Nephron progenitor cell (in vitro differentiated cells): Measurements from ENCODE around the gene CDIPT.
A peak's percentile ranks its signal among the peaks of the same experiment; 100 is the strongest.

Experiments used
- DNase-seq: peaks from one replicate; pipeline ENCODE4 v3.0.0; 2021
- H3K27ac Mint-ChIP-seq: 2 replicates; pipeline ENCODE4 v1.8.0; 2021; ENCODE audit warnings: mild to moderate bottlenecking, moderate library complexity, mixed read lengths
- H3K27me3 Mint-ChIP-seq: 2 replicates; pipeline ENCODE4 v1.8.0; 2021; ENCODE audit warnings: mild to moderate bottlenecking, low read depth, mixed read lengths; ENCODE audit not compliant: poor library complexity
- H3K36me3 Mint-ChIP-seq: 2 replicates; pipeline ENCODE4 v1.8.0; 2021; ENCODE audit warnings: low read depth, mixed read lengths
- H3K4me1 Mint-ChIP-seq: 2 replicates; pipeline ENCODE4 v1.8.0; 2021; ENCODE audit warnings: mixed read lengths
- H3K4me3 Mint-ChIP-seq: 2 replicates; pipeline ENCODE4 v1.8.0; 2021; ENCODE audit warnings: mild to moderate bottlenecking, moderate library complexity, mixed read lengths
- H3K9me3 Mint-ChIP-seq: 2 replicates; pipeline ENCODE4 v1.8.0; 2021; ENCODE audit warnings: mild to moderate bottlenecking, moderate library complexity, mixed read lengths
- TF ChIP-seq, protein P1 (sequence below): fragments of 200-600 bp; sonication (generic); IDR thresholded peaks from 2 replicates; pipeline ENCODE4 v1.5.0; 2021; ENCODE audit warnings: antibody characterized with exemption

Gene CDIPT

DNA sequence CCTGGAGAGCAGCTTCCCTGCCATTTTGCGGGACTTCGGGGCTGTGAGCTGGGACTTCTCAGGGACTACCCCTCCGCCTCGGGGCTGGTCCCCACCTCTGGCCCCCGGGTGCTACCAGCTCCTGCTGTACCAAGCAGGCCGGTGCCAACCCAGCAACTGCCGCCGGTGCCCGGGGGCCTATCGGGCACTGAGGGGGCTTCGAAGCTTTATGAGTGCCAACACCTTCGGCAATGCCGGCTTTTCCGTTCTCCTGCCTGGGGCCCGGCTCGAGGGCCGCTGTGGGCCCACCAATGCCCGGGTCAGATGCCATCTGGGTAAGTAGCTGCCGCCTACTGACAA lies 38.5 kb upstream of the CDIPT start:
- Mint-ChIP-seq H3K27me3 (peaks cover 37% of the 10 kb centered on the region), H3K4me1 (peaks cover 52% of the 10 kb centered on the region), H3K27ac (no peak overlapping the region), H3K36me3 (no peaks in the 10 kb centered on the region), H3K4me3 (peak overlapping the region; percentile 66), H3K9me3 (no peaks in the 10 kb centered on the region)
- TF ChIP-seq, protein P1, sequence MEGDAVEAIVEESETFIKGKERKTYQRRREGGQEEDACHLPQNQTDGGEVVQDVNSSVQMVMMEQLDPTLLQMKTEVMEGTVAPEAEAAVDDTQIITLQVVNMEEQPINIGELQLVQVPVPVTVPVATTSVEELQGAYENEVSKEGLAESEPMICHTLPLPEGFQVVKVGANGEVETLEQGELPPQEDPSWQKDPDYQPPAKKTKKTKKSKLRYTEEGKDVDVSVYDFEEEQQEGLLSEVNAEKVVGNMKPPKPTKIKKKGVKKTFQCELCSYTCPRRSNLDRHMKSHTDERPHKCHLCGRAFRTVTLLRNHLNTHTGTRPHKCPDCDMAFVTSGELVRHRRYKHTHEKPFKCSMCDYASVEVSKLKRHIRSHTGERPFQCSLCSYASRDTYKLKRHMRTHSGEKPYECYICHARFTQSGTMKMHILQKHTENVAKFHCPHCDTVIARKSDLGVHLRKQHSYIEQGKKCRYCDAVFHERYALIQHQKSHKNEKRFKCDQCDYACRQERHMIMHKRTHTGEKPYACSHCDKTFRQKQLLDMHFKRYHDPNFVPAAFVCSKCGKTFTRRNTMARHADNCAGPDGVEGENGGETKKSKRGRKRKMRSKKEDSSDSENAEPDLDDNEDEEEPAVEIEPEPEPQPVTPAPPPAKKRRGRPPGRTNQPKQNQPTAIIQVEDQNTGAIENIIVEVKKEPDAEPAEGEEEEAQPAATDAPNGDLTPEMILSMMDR, result no peak
- DNase-seq, result no peak

DNA sequence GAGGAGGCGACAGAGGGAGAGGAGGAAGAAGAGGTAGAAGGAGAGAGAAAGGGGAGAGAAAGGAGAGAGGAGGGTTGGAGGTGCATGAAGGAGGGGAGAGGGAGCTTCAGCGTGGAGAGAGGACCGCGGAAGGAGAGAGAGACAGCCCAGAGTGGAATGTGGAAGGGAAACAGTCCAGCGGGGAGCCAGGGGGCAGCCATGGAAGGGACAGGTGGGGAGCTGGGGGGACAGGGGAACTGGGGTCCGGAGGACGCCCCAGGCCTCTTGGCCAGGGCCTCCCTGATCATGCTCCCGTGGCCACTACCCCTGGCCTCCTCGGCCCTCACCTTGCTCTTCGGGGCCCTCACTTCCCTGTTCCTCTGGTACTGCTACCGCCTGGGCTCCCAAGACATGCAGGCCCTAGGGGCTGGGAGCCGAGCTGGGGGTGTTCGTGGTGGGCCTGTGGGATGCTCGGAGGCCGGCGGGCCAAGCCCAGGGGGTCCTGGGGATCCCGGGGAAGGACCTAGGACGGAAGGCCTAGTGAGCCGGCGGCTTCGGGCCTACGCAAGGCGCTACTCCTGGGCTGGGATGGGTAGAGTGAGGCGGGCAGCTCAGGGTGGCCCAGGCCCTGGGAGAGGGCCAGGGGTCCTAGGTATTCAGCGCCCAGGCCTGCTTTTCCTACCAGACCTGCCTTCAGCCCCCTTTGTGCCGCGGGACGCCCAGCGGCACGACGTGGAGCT lies 38.0 kb upstream of the CDIPT start:
- DNase-seq, result no peak
- Mint-ChIP-seq H3K27ac (no peak overlapping the region), H3K27me3 (peaks cover 37% of the 10 kb centered on the region), H3K4me1 (peaks cover 51% of the 10 kb centered on the region), H3K36me3 (no peaks in the 10 kb centered on the region), H3K9me3 (no peaks in the 10 kb centered on the region), H3K4me3 (peak overlapping the region; percentile 79)
- TF ChIP-seq, protein P1, result no peak

DNA sequence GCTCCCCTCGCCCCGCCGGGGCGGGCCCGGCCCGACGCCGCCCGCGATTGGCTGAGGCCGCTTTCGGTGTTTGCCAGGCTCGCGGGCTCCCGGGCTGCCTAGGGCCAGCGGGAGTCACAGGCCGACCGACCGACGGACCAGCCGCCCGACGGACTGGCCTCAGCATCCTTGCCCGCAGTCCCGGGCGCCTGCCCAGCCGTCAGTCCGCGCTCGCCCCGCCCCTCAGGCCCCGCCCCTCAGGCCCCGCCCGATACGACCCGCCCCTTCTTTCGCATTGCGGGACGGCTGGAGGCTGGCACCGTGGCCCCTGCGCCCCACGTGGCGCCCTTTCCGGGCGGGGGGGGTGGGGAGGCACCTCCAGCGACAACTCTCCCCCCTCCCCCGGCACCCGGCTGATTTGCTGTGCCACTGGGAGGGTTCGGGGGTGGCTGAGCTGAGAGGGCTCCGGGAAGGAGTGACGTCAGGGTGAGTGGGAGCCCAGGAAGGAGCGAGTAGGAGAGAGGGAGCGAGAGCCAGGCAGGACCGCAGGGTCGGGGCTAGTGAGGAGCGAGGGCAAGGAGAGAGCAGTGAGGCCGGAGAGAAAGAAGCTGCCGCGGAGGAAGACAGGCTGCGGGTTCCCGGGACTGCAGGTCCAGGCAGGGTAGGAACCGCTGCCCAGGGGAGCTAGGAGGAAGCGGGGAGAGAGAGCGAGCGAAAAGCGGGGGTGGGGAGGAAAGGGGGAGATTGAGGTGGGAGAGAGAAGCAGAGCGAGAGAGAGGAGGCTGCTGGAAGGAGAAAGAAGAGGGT lies 37.3 kb upstream of the CDIPT start, which contains the start of gene ASPHD1:
ASPHD1 (plus strand) TSS at position 387 of the 786 bp plus-strand sequence. CDS start 484 bp downstream, outside the sequence.
- peak within 1 kb of the TSS; percentile 80 for H3K4me3 Mint-ChIP-seq
- peak; percentile 65 for DNase-seq
- H3K9me3 Mint-ChIP-seq, result no peaks in the 10 kb centered on the region
- H3K36me3 Mint-ChIP-seq, result no peaks in the 10 kb centered on the region
- TF ChIP-seq, protein P1, result no peak
- H3K27me3 Mint-ChIP-seq, result peaks cover 40% of the 10 kb centered on the region
- H3K4me1 Mint-ChIP-seq, result peaks cover 51% of the 10 kb centered on the region
- no peak within 1 kb of the TSS for H3K27ac Mint-ChIP-seq

DNA sequence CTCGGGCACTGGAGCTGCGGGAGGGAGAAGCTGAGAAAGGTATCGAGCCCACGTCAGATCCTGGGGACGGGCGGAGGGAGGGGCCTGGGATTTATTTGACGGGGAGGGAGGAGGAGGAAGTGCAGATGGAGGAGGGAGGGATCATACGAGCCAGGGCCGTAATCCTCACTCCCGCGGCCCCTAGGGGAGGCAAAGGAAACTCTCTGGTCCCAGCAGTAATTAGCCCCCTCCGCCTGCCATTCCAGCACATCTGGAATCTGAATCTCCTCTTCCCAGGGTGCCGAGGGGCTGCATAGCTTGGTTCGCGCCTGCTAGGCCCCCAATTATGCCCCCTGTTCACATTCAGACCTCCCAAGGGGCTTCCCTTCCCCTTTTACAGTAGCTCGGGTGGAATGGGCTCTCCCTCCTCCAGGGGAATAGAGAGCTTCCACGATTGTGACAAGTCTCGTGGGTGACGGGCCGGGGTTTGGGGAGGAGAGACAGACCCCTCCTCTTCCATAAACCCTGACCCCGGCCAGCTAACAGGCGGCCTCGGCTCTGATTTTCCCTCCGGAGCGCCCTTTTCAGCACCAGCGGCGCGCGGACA lies 36.6 kb upstream of the CDIPT start, which contains the start of gene SEZ6L2:
SEZ6L2 (minus strand) TSS at position 35 of the 586 bp plus-strand sequence. CDS start 531 bp downstream, outside the sequence.
- no peaks in the 10 kb centered on the region for H3K36me3 Mint-ChIP-seq
- peaks cover 46% of the 10 kb centered on the region for H3K27me3 Mint-ChIP-seq
- no peak within 1 kb of the TSS for H3K27ac Mint-ChIP-seq
- DNase-seq, result peak; percentile 98
- peak within 1 kb of the TSS; percentile 80 for H3K4me3 Mint-ChIP-seq
- peaks cover 51% of the 10 kb centered on the region for H3K4me1 Mint-ChIP-seq
- TF ChIP-seq, protein P1, result no peak
- no peaks in the 10 kb centered on the region for H3K9me3 Mint-ChIP-seq

DNA sequence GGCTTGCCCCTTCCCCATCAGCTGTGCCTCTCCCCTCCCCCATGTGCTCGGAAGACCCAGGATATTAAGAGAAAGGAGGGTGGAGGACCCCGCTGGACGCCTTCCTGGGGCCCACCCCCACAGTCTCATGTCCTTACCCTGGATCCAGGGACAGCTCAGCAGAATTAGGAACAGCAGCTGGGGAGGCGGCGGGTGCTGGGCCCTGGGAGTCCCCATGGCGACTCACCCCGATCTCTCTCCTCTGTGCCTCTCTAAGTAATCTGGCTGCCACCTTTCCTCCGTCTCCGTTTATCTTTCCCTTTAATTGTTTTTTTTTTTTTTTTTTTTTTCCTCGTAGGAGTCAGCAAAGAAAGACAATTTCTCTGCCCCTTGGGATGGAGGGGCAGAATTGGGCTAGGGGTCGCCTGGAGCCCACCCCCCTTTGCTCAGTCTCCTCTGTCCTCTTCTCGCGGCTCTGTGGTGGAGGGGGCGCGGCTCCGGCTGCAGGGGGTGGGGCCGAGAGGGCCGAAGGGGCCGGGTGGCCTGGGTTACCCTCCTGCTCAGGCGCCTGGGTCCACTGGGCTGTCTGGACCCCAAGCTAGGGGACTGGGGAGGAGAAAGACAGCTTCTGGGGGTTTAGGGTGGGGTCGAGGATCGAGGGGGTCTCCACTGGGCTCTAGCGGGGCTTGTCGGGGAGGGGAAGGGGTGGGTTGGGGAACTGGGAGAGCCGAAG lies 35.9 kb upstream of the CDIPT start:
- TF ChIP-seq, protein P1, result no peak
- Mint-ChIP-seq H3K36me3 (no peaks in the 10 kb centered on the region), H3K27me3 (peaks cover 47% of the 10 kb centered on the region), H3K4me3 (peak overlapping the region; percentile 80), H3K9me3 (no peaks in the 10 kb centered on the region), H3K27ac (no peak overlapping the region), H3K4me1 (peaks cover 51% of the 10 kb centered on the region)
- DNase-seq, result peak; percentile 44
